Neural progenitor cell (in vitro differentiated cells): ENCODE results near the gene FYN. TPM values are rescaled to one million over a fixed set of nuclear protein-coding genes. Genes with fewer than 3 reads are reported as not detected.

Experiments
- DNase-seq: peaks from one replicate; pipeline ENCODE4 v3.0.0-alpha.2; 2016; ENCODE audit warnings: low spot score
- H2AFZ ChIP-seq: fragments of 200-600 bp; sonication (generic); replicated peaks from 2 replicates; pipeline ENCODE4 v1.6.1; 2016; ENCODE audit warnings: antibody characterized with exemption
- H3F3A ChIP-seq: fragments of 200-600 bp; sonication (generic); 2 replicates; pipeline ENCODE4 v1.6.1; 2016; ENCODE audit warnings: antibody characterized with exemption, low read depth
- H3K27ac ChIP-seq: fragments of 200-600 bp; sonication (generic); 2 replicates; pipeline ENCODE4 v1.5.1; 2016; ENCODE audit warnings: mild to moderate bottlenecking
- H3K27me3 ChIP-seq: fragments of 200-600 bp; sonication (generic); 2 replicates; pipeline ENCODE4 v1.6.1; 2016; ENCODE audit warnings: mild to moderate bottlenecking, moderate library complexity
- H3K36me3 ChIP-seq: fragments of 200-600 bp; sonication (generic); 2 replicates; pipeline ENCODE4 v1.5.1; 2016
- H3K4me1 ChIP-seq: fragments of 200-600 bp; sonication (generic); 2 replicates; pipeline ENCODE4 v1.6.1; 2016; ENCODE audit warnings: mixed run types
- H3K4me2 ChIP-seq: fragments of 200-600 bp; sonication (generic); 2 replicates; pipeline ENCODE4 v1.6.1; 2016
- H3K4me3 ChIP-seq: fragments of 200-600 bp; sonication (generic); 2 replicates; pipeline ENCODE4 v1.5.1; 2016
- H3K79me2 ChIP-seq: fragments of 200-600 bp; sonication (generic); 2 replicates; pipeline ENCODE4 v1.6.1; 2016; ENCODE audit warnings: low read depth
- H3K9ac ChIP-seq: fragments of 200-600 bp; sonication (generic); 2 replicates; pipeline ENCODE4 v1.6.1; 2016
- H3K9me3 ChIP-seq: fragments of 200-600 bp; sonication (generic); 2 replicates; pipeline ENCODE4 v1.5.1; 2016; ENCODE audit warnings: low read depth
- H4K20me1 ChIP-seq: fragments of 200-600 bp; sonication (generic); 2 replicates; pipeline ENCODE4 v1.6.1; 2016; ENCODE audit warnings: low read depth
- H3K27ac Mint-ChIP-seq: 3 replicates; pipeline ENCODE4 v1.8.0; 2021; ENCODE audit warnings: mixed read lengths
- H3K27me3 Mint-ChIP-seq: 2 replicates; pipeline ENCODE4 v1.8.0; 2022; ENCODE audit warnings: low read depth, mild to moderate bottlenecking, inconsistent platforms, moderate library complexity, mixed read lengths; ENCODE audit not compliant: insufficient read depth
- H3K36me3 Mint-ChIP-seq: 3 replicates; pipeline ENCODE4 v1.8.0; 2021; ENCODE audit warnings: mixed read lengths
- H3K4me1 Mint-ChIP-seq: 3 replicates; pipeline ENCODE4 v1.8.0; 2021; ENCODE audit warnings: mixed read lengths
- H3K4me3 Mint-ChIP-seq: 3 replicates; pipeline ENCODE4 v1.8.0; 2021; ENCODE audit warnings: mild to moderate bottlenecking, moderate library complexity, mixed read lengths
- H3K9me3 Mint-ChIP-seq: 3 replicates; pipeline ENCODE4 v1.8.0; 2020; ENCODE audit warnings: mixed read lengths
- CTCF ChIP-seq: fragments of 200-600 bp; sonication (generic); IDR thresholded peaks from 2 replicates; pipeline ENCODE4 v1.5.1; 2017; ENCODE audit warnings: antibody characterized with exemption, mild to moderate bottlenecking
- EZH2 ChIP-seq: fragments of 200-600 bp; sonication (generic); IDR thresholded peaks from 2 replicates; pipeline ENCODE4 v1.6.1; 2017; ENCODE audit warnings: antibody characterized with exemption, mild to moderate bottlenecking, moderate library complexity
- EZH2phosphoT487 ChIP-seq: fragments of 200-600 bp; sonication (generic); IDR thresholded peaks from 2 replicates; pipeline ENCODE4 v1.6.1; 2017; ENCODE audit warnings: antibody characterized with exemption
- total RNA-seq: library from RNA; depleted of rRNA; stranded (reverse); fragments of >200 nt; gene quantifications from 2 replicates; pipeline ENCODE4 v1.2.3, GENCODE V29; 2015; ENCODE audit warnings: low replicate concordance

Gene FYN
- total RNA-seq, 1 donor from 2014 or later, result 167 TPM

- Histone ChIP-seq H3K9me3 (no peaks in the 10 kb centered on the region), H3K27ac (no peak overlapping the region), H3K4me1 (peaks cover 22% of the 10 kb centered on the region), H3K36me3 (no peaks in the 10 kb centered on the region), H2AFZ (no peak overlapping the region), H3K79me2 (no peaks in the 10 kb centered on the region), H4K20me1 (peaks cover 3% of the 10 kb centered on the region), H3K4me2 (no peak overlapping the region), H3K27me3 (no peaks in the 10 kb centered on the region), H3K4me3 (no peak overlapping the region), H3K9ac (no peak overlapping the region), H3F3A (no peaks in the 10 kb centered on the region)
- Mint-ChIP-seq H3K9me3 (no peaks in the 10 kb centered on the region), H3K36me3 (peaks cover 19% of the 10 kb centered on the region), H3K4me3 (no peak overlapping the region), H3K27me3 (no peaks in the 10 kb centered on the region), H3K4me1 (peaks cover 52% of the 10 kb centered on the region), H3K27ac (no peak overlapping the region)
- DNase-seq, result no peak
- no peak for TF ChIP-seq EZH2phosphoT487
- TF ChIP-seq EZH2, result no peak
- TF ChIP-seq CTCF, result no peak
These were observed 63.5 kb downstream of the FYN start for GRCh38 chr6:111809766-111810165.

GRCh38 chr6:111809264-111809663 lies 64.0 kb downstream of the FYN start:
- Histone ChIP-seq H3K9me3 (no peaks in the 10 kb centered on the region), H3F3A (no peaks in the 10 kb centered on the region), H4K20me1 (peaks cover 3% of the 10 kb centered on the region), H3K27me3 (no peaks in the 10 kb centered on the region), H2AFZ (no peak overlapping the region), H3K4me1 (peaks cover 22% of the 10 kb centered on the region), H3K36me3 (no peaks in the 10 kb centered on the region), H3K4me2 (no peak overlapping the region), H3K79me2 (no peaks in the 10 kb centered on the region), H3K4me3 (no peak overlapping the region), H3K27ac (no peak overlapping the region), H3K9ac (no peak overlapping the region)
- no peak overlapping the region for H3K4me3 Mint-ChIP-seq
- TF ChIP-seq EZH2phosphoT487 (no peak), EZH2 (no peak), CTCF (no peak)
- H3K4me1 Mint-ChIP-seq, result peaks cover 57% of the 10 kb centered on the region
- no peaks in the 10 kb centered on the region for H3K27me3 Mint-ChIP-seq
- no peak overlapping the region for H3K27ac Mint-ChIP-seq
- no peak for DNase-seq
- no peaks in the 10 kb centered on the region for H3K9me3 Mint-ChIP-seq
- peaks cover 19% of the 10 kb centered on the region for H3K36me3 Mint-ChIP-seq

GRCh38 chr6:111808493-111808892 lies 64.8 kb downstream of the FYN start:
- Histone ChIP-seq H3K27me3 (no peaks in the 10 kb centered on the region), H3K4me3 (no peak overlapping the region), H3K79me2 (no peaks in the 10 kb centered on the region), H3K27ac (no peak overlapping the region), H3K9ac (no peak overlapping the region), H3K4me2 (no peak overlapping the region), H3K9me3 (no peaks in the 10 kb centered on the region), H3K36me3 (no peaks in the 10 kb centered on the region), H3F3A (no peaks in the 10 kb centered on the region), H2AFZ (no peak overlapping the region), H3K4me1 (peaks cover 22% of the 10 kb centered on the region), H4K20me1 (peaks cover 3% of the 10 kb centered on the region)
- Mint-ChIP-seq H3K4me1 (peaks cover 54% of the 10 kb centered on the region), H3K27me3 (no peaks in the 10 kb centered on the region), H3K27ac (no peak overlapping the region), H3K4me3 (no peak overlapping the region), H3K9me3 (no peaks in the 10 kb centered on the region), H3K36me3 (peaks cover 13% of the 10 kb centered on the region)
- TF ChIP-seq EZH2phosphoT487, result no peak
- no peak for TF ChIP-seq EZH2
- no peak for TF ChIP-seq CTCF
- no peak for DNase-seq
